Activated CD8-positive, alpha-beta memory T cell treated with anti-CD3 and anti-CD28 coated beads for 48 hours (primary cell): ENCODE measurements around the gene MEGF11.
A peak's percentile ranks its signal among the peaks of the same experiment; 100 is the strongest.
"Not testable (repeated sequence)": the region's sequence is repeated elsewhere in the genome, so short reads cannot be mapped to it uniquely, and the experiment has no call there.

ENCODE experiments used
- DNase-seq, 3 experiments: peaks; one replicate each; pipeline ENCODE4 v3.0.0-alpha.2; 2020; ENCODE audit warnings: low read depth in 2 of 3, low spot score in 2 of 3

MEGF11 gene

GRCh38 chr15:65981837-65982626, 271.5 kb downstream of the MEGF11 start:
- peak; percentile 12 to 17 (median 13) for DNase-seq

GRCh38 chr15:65980824-65981456, 272.6 kb downstream of the MEGF11 start:
- no peak for DNase-seq

- DNase-seq = no peak
Measured at GRCh38 chr15:65979837-65980236, 273.7 kb downstream of the MEGF11 start.

GRCh38 chr15:65979316-65979715, 274.2 kb downstream of the MEGF11 start:
- DNase-seq = no peak

GRCh38 chr15:65978110-65978509, 275.4 kb downstream of the MEGF11 start:
- no peak for DNase-seq

GRCh38 chr15:65976196-65976595, 277.4 kb downstream of the MEGF11 start:
- not testable (repeated sequence) for DNase-seq

- DNase-seq = no peak
Measured at GRCh38 chr15:65971741-65971995, 281.9 kb downstream of the MEGF11 start.

- DNase-seq = no peak
Measured at GRCh38 chr15:65970937-65971740, 282.4 kb downstream of the MEGF11 start.

GRCh38 chr15:65969865-65970816, 283.4 kb downstream of the MEGF11 start:
- DNase-seq = no peak

GRCh38 chr15:65968511-65968910, 285.0 kb downstream of the MEGF11 start:
- DNase-seq = no peak

GRCh38 chr15:65964792-65965433, 288.6 kb downstream of the MEGF11 start:
- no peak for DNase-seq

GRCh38 chr15:65963911-65964482, 289.6 kb downstream of the MEGF11 start:
- DNase-seq = no peak

- no peak for DNase-seq
Measured at GRCh38 chr15:65963358-65963757, 290.2 kb downstream of the MEGF11 start.

GRCh38 chr15:65962187-65962586, 291.4 kb downstream of the MEGF11 start:
- DNase-seq = no peak

- DNase-seq = no peak
Measured at GRCh38 chr15:65960586-65960985, 293.0 kb downstream of the MEGF11 start.

GRCh38 chr15:65958835-65959234, 294.7 kb downstream of the MEGF11 start:
- DNase-seq = no peak

GRCh38 chr15:65957451-65957850, 296.1 kb downstream of the MEGF11 start:
- no peak for DNase-seq

- no peak for DNase-seq
Measured at GRCh38 chr15:65956899-65957298, 296.7 kb downstream of the MEGF11 start.

- no peak for DNase-seq
Measured at GRCh38 chr15:65956307-65956706, 297.2 kb downstream of the MEGF11 start.

- DNase-seq = no peak
Measured at GRCh38 chr15:65954289-65954741, 299.2 kb downstream of the MEGF11 start.
